ENCODE measurements around the gene CDH4.

Gene CDH4

DNA sequence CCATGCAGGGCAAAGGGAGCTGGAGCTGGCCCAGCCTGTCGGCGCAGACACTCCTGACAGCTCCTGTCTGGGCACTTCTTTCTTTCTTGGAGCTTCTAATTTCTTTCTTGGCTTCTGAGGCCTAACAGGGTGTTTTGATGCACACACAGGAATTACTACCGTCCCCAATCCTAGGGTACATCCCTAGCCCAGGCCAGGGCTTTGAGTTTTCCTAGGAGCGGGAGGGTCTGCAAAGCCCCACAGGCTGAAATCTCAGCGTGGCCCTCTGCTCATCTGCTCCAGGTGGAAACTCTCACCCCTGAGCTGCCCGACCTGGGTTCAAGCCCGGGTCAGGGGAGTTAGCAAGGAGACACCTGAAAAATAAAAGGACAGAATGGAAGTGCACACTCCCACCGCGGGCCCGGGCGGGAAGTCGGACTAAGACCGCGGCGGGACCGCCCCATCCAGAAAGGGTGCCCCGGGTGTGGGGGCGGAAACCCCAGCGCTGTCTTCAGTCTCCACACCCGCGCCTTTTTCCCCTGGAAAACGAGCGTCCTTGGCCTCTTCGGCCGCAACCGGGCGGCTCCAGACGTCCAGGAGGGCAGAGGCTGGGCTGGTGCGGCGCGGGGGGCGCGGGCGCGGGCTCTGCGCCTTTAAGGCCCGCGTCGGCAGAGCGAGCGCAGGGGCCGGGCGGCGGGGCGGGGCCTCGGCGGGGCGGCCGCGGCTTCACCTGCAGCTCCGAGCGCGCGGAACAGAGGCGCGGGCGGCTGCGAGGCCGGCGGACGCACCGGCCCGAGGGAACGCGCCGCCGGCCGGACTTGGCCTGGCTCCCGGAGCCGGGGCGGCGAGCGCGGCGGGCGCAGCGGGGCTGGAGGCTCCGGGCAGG, at the start of gene CDH4:
Gene CDH4 (plus strand): TSS at position 733 of the 865 bp plus-strand sequence.
- no peak for DNase-seq

DNA sequence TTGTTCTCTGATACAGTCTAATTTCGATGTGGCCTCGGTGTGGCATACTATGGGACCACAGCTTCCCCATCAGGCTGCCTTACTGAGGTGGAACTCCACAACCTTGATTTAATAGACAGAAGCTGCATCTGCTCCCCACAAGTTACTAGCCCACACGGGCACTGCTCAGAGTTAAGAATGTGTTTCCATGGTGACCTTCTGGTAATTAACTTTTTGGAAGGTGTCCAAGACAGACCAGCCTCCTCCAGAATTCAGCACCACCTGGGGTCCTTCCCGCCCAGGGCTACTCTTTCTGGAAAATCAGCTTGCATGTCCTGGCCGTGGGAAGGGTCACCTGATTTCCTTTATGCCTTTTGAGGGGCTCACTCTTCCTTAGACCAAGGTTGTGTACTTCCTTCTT, 48.7 kb upstream of the CDH4 start:
- no peak for DNase-seq

DNA sequence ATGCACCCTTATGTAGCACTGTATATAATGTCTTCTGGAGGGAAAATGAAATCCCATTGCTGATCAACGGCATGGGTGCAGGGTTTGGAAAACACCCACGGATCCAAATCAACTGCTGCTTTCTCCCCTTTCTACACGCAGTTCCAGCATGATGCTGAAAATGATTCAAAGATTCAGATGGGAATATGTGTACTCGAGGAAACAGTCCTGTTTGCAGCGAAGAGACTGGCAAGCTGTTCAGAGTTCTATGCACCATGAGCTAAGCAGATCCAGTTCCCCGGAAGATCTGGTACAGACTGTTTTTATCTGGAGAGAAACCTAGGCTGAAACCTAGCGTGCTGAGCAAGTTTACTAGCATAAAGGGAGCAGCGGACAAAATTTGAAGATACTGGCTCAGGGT, 47.9 kb upstream of the CDH4 start:
- DNase-seq: no peak

DNA sequence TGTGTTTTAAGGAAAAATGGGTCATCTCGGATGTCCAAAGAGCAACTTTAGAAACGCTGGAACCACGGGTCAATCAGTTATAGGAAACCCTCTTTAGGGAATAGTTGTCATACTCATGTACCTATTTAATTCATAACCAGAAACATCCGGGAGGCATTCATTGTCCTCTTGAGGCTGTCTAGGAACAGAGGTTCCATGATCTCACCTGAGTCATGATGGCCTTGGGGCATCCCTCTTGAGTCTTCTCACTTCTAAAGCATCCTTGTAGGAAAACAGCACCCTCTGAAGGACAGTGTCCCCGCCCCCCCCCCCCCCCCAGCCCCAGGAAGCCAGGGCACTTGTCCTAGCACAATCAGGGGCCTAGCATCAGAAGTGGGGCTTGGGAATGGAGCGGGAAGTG, 46.3 kb upstream of the CDH4 start:
- no peak for DNase-seq

DNA sequence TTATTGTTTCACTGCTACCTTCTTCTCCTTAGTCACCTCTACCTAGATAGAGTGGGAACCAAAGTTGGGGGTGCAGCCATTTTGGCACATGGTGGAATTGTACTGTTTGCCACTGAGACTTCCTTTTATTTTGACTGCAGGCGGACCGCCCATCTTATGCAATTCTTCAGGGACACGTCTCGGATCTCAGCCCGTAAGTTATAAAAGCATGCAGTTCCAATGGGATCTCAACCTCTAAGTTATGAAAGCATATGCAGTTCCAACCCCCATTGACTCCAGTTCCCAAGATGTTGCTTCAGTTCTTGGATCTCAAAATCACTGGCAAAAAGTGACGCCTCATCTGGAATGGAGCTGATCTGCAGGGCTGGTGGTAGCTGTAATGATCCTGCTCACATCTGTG, 41.2 kb upstream of the CDH4 start:
- no peak for DNase-seq

DNA sequence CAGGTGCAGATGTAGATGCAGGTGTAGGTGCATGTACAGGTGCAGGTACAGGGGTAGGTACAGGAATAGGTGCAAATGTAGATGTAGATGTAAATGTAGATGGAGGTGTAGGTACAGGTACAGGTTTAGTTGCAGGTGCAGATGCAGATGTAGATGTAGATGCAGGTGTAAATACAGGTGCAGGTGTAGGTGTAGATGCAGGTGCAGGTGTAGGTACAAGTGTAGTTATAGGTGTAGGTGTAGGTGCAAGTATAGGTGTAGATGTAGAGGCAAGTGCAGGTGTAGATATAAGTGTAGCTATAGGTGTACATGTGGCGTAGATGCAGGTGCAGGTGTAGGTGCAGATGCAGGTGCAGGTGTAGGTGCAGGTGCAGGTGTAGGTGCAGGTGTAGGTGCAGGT, 34.2 kb upstream of the CDH4 start:
- DNase-seq: no peak

DNA sequence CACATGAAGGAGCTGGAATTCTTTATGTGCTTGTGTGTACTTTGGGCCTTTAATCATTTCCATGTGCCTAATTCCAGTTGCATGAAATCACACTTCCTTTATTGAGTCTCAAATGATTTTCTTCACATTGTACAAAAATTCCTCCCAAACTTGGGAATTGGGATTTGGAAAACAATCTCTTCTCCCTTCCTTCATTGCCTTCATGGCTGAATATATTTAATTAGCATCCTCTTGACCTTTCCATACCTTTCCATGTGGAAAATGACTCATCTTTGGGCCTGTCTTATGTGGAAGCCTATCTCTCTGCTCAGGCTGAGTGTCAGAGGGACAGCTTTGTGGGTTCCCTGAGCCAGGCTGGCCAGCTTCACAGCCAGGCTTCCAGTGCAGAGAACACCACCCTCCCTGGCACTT, 33.0 kb upstream of the CDH4 start:
- no peak for DNase-seq

DNA sequence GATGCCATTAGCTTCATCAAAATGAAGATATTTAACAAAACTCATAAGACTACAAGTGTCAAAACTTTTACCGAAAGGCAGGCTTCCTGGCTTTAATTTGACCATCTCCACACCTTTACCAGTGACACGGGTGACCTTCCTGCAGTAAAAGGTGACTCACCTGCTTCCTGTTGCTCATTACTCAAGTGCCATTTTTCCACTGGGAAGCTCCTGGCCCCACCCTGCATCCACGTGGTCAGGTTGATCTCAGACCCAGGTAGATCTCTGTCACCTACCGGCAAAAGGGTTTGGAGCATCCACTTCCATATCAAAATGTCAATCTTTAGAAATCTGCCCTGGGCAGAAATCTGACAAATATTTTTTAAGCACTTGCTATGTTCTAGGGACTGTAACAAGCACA, 31.9 kb upstream of the CDH4 start:
- no peak for DNase-seq

DNA sequence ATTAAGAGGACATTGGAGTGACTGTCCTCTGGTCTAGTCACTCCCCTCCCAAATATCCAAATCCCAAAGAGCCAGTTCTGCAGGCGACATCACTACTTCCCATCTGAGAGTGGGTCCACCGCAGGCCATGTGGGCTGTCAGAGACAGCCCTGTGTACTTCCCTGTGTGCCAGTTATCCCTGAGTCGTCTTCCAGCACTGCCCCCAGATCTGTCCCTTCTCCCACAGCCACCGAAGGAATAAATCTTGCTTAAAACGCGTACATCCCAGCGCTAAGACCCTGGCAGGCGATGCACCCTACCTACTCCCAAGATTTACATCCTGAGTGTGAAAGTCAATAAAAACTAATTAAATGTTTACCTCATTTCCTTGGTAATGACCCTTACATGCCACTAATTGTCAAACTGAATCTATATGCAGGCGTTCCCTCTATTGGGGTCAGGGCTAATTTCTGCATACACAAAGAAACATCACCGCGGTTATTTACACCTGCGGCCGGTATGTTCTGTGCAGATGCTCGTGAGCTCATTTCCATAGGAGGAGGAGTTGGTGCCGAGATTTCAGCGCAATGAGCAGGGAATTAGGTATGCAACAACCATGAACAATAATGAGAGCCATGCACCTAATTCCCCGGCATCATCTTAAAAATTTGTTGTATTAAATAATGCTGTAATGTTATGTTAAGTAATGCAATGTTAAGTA, 31.3 kb upstream of the CDH4 start:
- DNase-seq: no peak

DNA sequence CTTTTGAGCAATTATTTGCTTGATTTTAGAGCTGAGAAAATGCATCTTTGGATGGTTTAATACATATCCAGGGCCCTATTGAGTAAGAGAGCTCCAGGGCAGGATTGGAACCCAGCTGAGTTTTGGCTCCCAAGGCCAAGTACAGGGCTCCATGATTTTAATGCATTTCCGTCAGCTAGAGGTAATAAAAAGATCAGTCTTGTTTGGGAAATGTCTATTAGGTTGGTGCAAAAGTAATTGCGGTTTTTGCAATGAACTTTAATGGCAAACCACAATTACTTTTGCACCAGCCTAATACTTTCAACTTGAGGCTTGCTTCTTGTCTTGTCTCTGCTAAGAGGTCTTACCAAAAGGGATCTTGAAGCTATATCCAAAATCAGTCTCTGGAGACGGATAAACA, 29.4 kb upstream of the CDH4 start:
- DNase-seq: no peak

DNA sequence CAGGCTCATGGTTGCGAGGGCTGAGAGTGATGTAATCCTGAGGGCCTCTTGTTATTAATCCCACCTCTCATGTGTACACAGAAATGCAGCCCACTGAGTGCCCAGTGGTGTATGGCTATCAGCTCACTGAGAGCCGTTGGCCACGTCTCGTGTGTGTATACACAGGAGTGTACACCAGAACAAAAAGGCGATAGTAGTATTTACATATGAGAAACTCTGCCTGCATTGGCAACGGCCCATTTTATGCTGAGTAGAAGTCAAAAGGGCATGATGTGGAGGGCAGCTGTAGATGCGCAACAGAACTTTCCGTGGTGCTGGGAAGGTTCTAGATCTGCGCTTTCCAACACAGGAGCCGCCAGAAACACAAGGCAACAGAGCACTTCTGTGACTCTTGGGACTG, 28.9 kb upstream of the CDH4 start:
- no peak for DNase-seq

DNA sequence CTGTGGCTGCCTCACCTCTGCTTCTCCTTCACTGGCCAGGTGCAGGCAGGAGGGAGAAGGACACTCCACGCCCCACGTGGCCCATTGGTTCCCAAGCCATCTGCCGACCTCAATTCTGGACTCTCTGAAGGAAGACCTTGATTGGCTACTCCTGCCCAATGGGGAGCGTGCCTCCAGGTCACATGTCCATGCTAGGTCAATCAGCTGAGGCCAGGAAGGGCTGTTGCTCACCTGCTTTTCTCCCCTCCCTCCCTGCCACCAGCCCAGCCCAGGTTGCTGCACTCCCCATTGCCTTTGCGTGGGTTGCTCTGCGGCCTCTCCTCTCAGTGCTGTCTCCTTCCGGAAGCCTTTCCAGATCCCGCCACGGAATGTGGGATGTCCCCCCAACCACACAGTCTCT, 21.9 kb upstream of the CDH4 start:
- DNase-seq: no peak

DNA sequence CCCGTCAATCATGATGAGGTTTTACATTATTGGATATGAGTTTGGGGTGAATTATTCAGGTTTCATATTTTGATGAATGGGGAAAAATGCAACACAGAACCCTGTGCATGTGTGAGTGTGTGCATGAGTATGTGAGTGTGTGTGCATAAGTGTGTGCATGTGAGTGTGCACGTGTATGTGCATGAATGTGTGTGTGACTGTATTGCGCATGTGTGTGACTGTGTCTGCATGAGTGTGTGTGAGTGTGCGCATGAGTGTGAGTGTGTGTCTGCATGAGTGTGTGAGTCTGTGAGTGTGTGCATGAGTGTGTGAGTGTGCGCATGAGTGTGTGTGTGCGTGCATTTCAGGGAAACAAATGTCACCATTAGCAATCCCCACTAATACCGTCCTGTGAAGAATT, 18.5 kb upstream of the CDH4 start:
- DNase-seq: no peak

DNA sequence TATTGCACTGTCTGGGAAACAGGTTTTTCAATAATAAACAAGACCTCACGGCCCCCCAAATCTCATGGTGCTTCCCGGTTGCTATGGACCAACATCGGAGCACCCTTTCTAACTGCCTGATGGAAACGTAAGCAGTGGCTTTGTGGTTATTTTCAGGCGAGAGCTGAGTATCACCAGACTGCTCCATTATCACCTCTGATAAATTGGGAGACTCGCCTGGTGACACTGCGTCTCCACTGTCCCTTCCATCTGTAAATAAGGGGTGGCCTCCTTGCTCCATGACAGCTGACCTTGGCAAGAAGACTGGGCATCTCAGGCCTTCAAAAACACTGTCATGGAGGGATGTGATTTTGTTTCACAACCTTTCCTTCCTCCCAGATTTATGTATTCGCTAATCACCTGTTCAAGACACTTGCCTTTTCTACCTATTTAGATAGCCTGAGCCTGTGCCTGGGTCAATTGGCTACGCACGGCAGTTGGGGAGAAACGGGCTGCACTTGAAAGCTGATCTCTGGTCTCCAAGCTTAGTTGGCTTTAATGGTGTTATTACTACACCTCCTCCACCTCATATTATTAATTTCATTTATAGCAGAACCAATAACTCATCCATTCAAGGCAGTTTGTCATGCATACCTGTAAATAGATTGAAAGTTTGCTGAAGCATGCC, 17.7 kb upstream of the CDH4 start:
- DNase-seq: no peak

DNA sequence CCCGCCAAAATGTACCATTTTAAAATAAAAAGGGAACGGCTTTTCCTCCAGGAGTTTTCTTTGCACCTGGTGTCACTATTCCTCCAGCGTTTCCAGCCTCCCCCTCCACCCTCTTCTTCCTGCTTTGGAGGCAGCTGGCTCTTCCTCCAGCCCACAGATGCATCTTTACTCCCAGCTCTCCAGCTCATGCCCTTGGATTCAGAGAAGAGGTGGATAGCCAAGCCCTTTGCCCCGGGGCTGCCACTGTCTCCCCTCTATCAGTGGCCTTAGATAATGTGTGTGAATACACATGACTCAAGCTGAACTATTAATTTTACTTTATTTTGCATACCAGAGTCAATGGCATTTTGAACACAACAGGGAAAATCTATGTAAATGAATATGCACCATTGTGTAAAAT, 15.3 kb upstream of the CDH4 start:
- no peak for DNase-seq

DNA sequence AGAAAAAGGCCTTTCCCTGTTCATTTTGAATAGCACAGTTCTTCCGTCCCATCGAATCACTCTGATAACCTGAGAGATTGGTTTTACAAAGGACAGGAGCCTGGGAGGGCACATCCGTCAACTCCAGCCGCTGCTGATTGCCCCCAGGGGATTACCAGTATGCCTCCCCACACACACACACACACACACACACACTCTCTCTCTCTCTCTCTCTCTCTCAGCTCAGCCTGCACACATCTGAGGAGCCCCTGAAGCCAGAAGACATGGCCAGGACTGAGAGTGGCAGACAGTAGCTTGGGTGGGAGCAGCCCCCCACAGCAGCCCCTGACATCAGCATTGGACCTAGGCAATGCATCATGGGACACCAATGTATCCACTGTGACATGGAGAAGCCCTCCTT, 13.2 kb upstream of the CDH4 start:
- DNase-seq: no peak

DNA sequence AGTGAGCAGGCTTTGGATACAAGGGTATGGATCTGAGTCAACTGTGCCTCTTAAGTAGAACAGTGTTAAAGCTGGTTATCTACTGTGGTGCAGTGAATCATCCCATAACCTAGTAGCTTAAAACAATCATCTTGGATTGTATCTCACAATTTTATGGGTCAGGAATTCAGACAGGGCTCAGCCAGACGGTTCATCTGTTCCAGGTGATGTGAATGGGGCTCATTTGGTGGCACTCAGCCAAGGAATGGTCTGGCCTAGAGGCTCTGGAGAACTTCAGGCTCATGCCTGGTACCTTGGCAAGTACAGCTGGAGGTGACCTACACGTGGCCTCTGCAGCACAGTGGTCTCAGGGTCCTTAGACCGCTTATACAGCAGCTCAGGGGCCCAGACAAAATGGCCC, 11.2 kb upstream of the CDH4 start:
- DNase-seq: no peak

DNA sequence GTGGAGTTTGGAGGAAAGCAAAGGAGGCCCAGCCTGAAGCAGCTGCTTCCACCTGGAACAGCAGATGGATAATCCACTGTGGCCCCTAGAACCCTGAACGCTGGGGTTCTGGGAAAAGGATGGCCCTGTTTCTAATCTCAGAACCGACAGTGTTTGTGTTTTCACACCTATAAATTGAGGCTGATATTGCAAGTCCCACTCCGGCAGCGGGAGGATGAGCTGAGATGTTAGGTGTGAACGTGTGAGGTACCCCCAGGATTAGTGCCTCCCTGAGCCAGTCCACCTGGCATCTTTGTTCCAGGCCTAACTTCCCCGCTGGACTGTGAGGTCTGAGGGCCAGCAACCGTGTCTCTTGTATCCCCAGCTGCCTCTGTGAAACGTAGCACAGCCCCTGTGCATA, 7.8 kb upstream of the CDH4 start:
- no peak for DNase-seq

DNA sequence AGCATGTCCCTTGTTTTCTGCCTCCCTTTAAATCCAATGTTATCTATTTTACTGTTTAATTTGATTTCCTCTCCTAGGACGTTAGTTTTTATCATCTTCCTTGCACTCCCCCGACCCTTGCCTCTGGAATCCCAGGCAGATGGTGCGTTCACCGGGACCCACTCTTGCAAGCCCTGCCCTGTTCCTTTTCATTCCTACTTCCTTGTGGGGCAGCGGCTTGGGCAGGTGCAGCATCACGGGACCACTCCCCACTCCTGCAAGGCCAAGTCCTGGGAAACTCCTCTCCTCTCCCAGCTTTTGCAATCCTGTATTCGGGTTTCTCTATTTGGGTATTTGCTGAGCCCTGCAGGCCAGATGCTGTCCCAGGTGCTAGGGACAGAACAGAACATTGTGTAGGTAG, 5.8 kb upstream of the CDH4 start:
- DNase-seq: no peak

DNA sequence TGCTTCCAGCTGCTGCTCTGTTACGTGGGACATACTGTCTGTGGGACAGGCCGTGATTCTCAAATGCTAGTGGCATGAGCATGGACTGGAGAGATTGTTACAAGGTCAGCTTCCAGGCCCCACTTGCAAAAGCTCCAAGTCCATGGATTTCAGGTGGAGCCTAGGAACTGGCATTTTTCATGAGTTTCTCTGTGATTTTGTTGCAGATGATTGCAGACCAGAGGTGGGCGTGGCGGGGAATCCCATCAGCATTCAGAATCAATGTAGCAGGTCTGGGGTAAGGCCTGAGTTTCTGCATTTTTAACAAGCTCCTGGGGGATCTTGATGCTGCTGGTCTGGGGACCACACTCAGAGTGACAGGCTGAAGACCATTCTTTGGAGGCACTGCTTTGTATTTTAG, 2.4 kb upstream of the CDH4 start:
- DNase-seq: no peak

DNA sequence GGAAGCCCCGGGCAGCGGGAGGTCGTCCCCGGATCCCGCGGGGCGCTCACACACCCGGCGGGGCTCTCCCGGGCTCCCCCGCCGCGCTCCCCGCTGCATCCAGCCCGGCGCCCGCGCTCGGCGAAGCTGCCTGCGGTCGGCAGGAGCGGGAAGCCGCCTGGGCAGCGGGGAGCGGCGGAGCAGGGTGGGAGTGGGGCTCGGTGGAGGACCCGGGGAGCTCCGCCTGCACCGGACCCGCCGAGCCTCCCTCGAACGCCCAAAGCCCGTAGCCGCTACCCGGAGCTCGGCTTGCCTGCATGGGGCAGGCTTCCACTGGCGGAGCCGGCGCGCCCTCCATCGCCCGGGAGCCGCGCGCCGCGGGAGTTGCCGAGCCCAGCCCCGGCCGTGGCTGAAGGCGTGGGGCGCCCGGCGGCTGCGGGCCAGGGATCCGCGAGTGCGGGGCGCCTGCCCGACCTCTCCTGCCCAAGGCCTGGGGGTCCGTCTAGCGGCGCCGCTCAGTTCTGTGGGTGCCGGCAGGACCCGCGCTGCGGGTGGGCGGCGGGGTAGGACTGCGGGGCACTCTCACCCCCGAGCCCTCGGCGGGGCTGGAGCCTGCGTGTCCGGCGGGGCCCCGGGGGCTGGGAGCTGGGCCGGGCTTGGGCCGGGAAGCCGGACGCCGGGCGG, 671 bp downstream of the CDH4 start:
- no peak for DNase-seq

DNA sequence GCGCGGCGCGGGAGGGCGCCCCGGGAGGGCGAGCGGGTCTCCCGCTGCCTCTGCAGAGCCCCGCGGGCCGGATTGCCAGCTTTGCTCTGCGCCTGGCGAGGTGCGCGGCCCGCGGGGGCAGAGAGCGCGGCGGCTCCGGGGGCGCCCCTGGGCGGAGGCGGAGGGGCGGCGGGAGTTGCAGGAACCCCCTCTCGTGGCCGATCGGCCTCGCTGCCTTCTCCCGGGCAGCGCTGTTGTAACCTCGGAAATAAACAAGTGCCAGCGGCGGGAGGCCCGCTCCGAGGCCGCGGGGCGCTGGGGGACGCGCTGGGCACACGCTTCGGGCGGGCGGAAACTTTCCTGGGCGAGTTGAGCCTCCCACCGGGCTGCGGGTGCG, 1.2 kb downstream of the CDH4 start:
- DNase-seq: no peak

DNA sequence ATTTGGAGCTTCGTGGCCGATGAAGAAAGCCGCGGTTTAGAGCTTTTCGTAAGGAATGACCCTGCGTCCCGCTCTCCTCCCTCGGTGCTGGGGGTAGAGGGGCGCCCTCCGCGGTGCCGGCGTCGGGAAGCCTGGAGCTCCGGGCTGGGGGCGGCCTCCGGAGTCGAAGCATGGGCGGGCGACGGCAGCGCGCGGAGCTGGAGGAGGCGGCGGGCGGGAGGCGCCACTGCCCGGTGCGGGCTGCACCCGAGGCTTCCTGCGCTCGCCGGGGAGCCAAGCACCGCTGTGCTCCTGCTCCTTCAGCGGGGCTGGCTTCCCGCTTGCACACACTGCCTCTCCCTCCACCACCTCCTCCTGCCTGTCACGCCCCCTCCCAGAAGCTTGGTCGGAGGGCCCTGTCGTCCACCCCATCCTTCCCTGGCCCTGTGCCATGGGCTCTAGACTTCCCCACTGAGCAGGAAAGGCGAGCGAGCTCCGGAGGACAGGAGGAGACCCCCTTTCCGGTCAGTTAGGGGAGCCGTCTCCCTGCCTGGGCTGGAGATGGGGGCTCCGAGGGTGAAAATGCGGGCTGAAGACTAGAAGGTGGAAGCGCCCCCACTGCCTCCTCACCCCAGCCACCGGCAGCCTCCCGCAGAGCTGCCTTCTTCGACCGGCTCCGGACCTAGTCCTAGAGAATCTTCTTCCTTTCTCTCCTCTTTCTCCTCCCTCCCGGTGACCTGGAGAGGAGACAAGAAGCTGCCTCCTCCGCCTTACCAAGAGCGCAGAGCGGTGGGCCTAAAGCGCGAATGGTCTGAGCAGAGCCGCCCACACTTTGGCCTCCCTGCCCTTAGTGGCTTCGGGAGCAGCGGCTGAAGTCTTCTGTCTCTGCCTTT, 1.8 kb downstream of the CDH4 start:
- DNase-seq: no peak

Data from activated CD8-positive, alpha-beta memory T cell treated with anti-CD3 and anti-CD28 coated beads for 24 hours (primary cell).